C4-2B (cell line): Measurements from ENCODE around the gene GGT7.

ENCODE experiments used
- ZFX ChIP-seq: fragments of 450-650 bp; IDR thresholded peaks from 2 replicates; pipeline ENCODE4 v1.6.1; 2017
- TF ChIP-seq, protein P1 (sequence below): fragments of 450-650 bp; conservative IDR thresholded peaks from 2 replicates; pipeline ENCODE4 v1.5.1; 2017; ENCODE audit warnings: mild to moderate bottlenecking

- TF ChIP-seq, protein P1, sequence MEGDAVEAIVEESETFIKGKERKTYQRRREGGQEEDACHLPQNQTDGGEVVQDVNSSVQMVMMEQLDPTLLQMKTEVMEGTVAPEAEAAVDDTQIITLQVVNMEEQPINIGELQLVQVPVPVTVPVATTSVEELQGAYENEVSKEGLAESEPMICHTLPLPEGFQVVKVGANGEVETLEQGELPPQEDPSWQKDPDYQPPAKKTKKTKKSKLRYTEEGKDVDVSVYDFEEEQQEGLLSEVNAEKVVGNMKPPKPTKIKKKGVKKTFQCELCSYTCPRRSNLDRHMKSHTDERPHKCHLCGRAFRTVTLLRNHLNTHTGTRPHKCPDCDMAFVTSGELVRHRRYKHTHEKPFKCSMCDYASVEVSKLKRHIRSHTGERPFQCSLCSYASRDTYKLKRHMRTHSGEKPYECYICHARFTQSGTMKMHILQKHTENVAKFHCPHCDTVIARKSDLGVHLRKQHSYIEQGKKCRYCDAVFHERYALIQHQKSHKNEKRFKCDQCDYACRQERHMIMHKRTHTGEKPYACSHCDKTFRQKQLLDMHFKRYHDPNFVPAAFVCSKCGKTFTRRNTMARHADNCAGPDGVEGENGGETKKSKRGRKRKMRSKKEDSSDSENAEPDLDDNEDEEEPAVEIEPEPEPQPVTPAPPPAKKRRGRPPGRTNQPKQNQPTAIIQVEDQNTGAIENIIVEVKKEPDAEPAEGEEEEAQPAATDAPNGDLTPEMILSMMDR = no peak
- no peak for TF ChIP-seq ZFX
These were observed 55.6 kb downstream of the GGT7 start for GRCh38 chr20:34817072-34817471.
